Mesendoderm (in vitro differentiated cells): ENCODE results near the gene TRPV5.

Source experiments
- DNase-seq: peaks from one replicate; pipeline ENCODE4 v3.0.0; 2013
- H2AK5ac ChIP-seq: 2 replicates; pipeline ENCODE4 v1.6.1; 2013; ENCODE audit warnings: low read length, inconsistent platforms
- H2BK120ac ChIP-seq: 2 replicates; pipeline ENCODE4 v1.6.1; 2013; ENCODE audit warnings: low read depth, mild to moderate bottlenecking, low read length, moderate library complexity, mixed read lengths
- H2BK15ac ChIP-seq: replicated peaks from 2 replicates; pipeline ENCODE4 v1.6.1; 2013; ENCODE audit warnings: low read depth, mild to moderate bottlenecking, moderate library complexity
- H2BK5ac ChIP-seq: 2 replicates; pipeline ENCODE4 v1.6.1; 2013; ENCODE audit warnings: low read length, inconsistent platforms
- H3K18ac ChIP-seq: 2 replicates; pipeline ENCODE4 v1.6.1; 2013; ENCODE audit warnings: mild to moderate bottlenecking, low read length, mixed read lengths
- H3K23ac ChIP-seq: one replicate; pipeline ENCODE4 v1.6.1; 2013; ENCODE audit warnings: low read length
- H3K27ac ChIP-seq: 2 replicates; pipeline ENCODE4 v1.5.1; 2013; ENCODE audit warnings: low read depth, mild to moderate bottlenecking, inconsistent platforms, low read length, moderate library complexity
- H3K27me3 ChIP-seq: 2 replicates; pipeline ENCODE4 v1.6.1; 2013; ENCODE audit warnings: low read length, control low read depth, mild to moderate bottlenecking, inconsistent platforms; ENCODE audit not compliant: insufficient read depth, poor library complexity
- H3K36me3 ChIP-seq: 2 replicates; pipeline ENCODE4 v1.6.1; 2013; ENCODE audit warnings: low read length, inconsistent platforms; ENCODE audit not compliant: control insufficient read depth, insufficient read depth
- H3K4ac ChIP-seq: one replicate; pipeline ENCODE4 v1.6.1; 2013; ENCODE audit warnings: low read depth, mild to moderate bottlenecking, low read length, moderate library complexity
- H3K4me1 ChIP-seq: 2 replicates; pipeline ENCODE4 v1.6.1; 2013; ENCODE audit warnings: low read depth, low read length, inconsistent platforms; ENCODE audit not compliant: control insufficient read depth
- H3K4me2 ChIP-seq: 2 replicates; pipeline ENCODE4 v1.6.1; 2013; ENCODE audit warnings: low read length
- H3K4me3 ChIP-seq: 2 replicates; pipeline ENCODE4 v1.5.1; 2013; ENCODE audit warnings: mild to moderate bottlenecking, low read length
- H3K56ac ChIP-seq: one replicate; pipeline ENCODE4 v1.6.1; 2013; ENCODE audit warnings: low read length
- H3K79me1 ChIP-seq: 2 replicates; pipeline ENCODE4 v1.6.1; 2013; ENCODE audit warnings: low read length, inconsistent platforms
- H3K79me2 ChIP-seq: 2 replicates; pipeline ENCODE4 v1.6.1; 2013; ENCODE audit warnings: mild to moderate bottlenecking, low read length; ENCODE audit not compliant: control insufficient read depth, insufficient read depth
- H3K9ac ChIP-seq: 2 replicates; pipeline ENCODE4 v1.6.1; 2013; ENCODE audit warnings: low read length, inconsistent platforms
- H4K5ac ChIP-seq: one replicate; pipeline ENCODE4 v1.6.1; 2013; ENCODE audit warnings: low read length
- H4K8ac ChIP-seq: one replicate; pipeline ENCODE4 v1.6.1; 2013; ENCODE audit warnings: low read depth, mild to moderate bottlenecking, control low read depth, low read length, moderate library complexity
- WGBS: extraction: QIAGEN DNeasy Blood & Tissue Kit; methylation state at CpG from one replicate; pipeline ENCODE4 v1.1.7; 2013; ENCODE audit warnings: low lambda C conversion rate, missing lambda C conversion rate; ENCODE audit not compliant: insufficient coverage; ENCODE audit errors: extremely low coverage; 5-methylcytosine and 5-hydroxymethylcytosine counted together

Gene TRPV5

DNA sequence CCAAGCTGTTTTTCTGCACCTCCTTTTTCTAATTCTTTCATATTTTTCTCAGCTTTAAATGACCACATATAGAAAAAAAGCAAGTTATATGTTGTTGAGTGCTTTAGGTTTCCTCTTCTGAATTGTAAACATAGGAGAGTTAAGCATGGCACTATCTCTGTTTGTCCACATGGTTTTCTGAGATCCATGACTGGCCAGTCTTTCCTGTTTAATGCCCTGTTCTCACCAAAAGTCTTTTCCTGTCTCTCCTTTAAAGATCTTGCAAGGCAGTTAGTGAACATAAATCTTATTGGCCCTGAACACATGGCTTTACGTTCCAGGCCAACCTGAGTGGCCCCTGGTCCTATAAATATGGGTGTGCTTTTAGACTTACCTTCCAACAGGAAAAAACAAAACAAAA, 19.4 kb downstream of the TRPV5 start:
- Histone ChIP-seq H3K27ac (no peak overlapping the region), H3K9ac (no peak overlapping the region), H3K18ac (no peak overlapping the region), H3K4me3 (no peak overlapping the region), H2BK15ac (no peak overlapping the region), H3K36me3 (no peaks in the 10 kb centered on the region), H2BK120ac (no peak overlapping the region), H3K56ac (no peak overlapping the region), H4K5ac (no peak overlapping the region), H4K8ac (no peak overlapping the region), H3K27me3 (no peaks in the 10 kb centered on the region), H2AK5ac (no peak overlapping the region), H3K79me1 (no peaks in the 10 kb centered on the region), H3K4me1 (no peaks in the 10 kb centered on the region), H3K79me2 (no peaks in the 10 kb centered on the region), H3K4ac (no peak overlapping the region), H2BK5ac (no peak overlapping the region), H3K23ac (no peak overlapping the region), H3K4me2 (no peak overlapping the region)
- DNase-seq: no peak
- WGBS: no CpG with 5 or more reads among the region's 1 CpG

DNA sequence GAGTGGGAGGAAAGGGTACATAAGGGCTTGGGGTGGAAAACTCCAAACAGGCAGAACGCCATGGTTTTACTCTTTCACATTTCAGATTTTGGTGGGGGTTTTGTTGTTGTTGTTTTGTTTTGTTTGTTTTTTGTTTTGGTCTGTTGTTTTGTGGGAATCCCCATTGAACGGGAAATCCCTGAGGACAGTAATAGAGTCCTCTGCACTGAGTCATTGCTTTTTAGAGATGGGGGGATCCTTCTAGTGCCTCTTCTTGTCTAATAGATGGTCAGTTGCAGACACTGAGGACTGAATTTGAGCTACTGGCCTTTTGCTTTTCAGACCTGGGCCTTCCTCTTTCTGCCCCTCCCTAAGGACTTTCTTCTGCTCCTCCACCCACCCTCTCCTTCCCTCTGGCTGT, 20.0 kb downstream of the TRPV5 start:
- H3K27ac ChIP-seq: no peak overlapping the region

DNA sequence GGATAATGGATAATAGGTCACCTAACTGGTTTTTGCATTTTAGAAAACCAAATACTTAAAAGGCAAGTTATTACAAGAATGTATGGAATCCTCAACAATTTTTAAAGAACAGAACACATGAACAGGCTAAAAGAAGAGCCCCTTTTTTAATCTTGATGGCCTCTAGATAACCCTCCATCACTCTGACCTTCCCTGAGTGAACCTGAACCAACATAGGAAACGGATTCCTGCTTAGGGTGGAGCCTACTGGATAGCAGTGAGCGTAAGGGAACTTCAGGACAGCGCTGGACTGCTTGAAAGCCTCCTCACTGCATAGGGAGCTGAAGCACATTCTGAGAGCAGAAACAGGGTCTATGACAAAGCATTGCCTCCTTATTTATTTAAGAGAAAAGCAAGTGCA, 20.5 kb downstream of the TRPV5 start:
- no peak overlapping the region for H2BK120ac ChIP-seq
- no peak overlapping the region for H3K18ac ChIP-seq
- H3K4ac ChIP-seq: no peak overlapping the region
- no peak overlapping the region for H4K8ac ChIP-seq
- no peaks in the 10 kb centered on the region for H3K79me2 ChIP-seq
- H3K27ac ChIP-seq: no peak overlapping the region
- no peak overlapping the region for H2BK15ac ChIP-seq
- H4K5ac ChIP-seq: no peak overlapping the region
- no peaks in the 10 kb centered on the region for H3K79me1 ChIP-seq
- no peak overlapping the region for H3K23ac ChIP-seq
- H3K4me3 ChIP-seq: no peak overlapping the region
- H3K56ac ChIP-seq: no peak overlapping the region
- no peak overlapping the region for H3K4me2 ChIP-seq
- H3K36me3 ChIP-seq: no peaks in the 10 kb centered on the region
- no peak overlapping the region for H2AK5ac ChIP-seq
- no peak overlapping the region for H2BK5ac ChIP-seq
- no peak for DNase-seq
- no peak overlapping the region for H3K9ac ChIP-seq
- no peaks in the 10 kb centered on the region for H3K27me3 ChIP-seq
- no peaks in the 10 kb centered on the region for H3K4me1 ChIP-seq
- no CpG with 5 or more reads among the region's 3 CpGs for WGBS

More for the DNA sequence above, 20.0 kb downstream of the TRPV5 start:
- Histone ChIP-seq H3K4me3 (no peak overlapping the region), H4K5ac (no peak overlapping the region), H3K9ac (no peak overlapping the region), H3K4me2 (no peak overlapping the region), H3K23ac (no peak overlapping the region), H3K79me2 (no peaks in the 10 kb centered on the region), H3K4ac (no peak overlapping the region), H3K4me1 (no peaks in the 10 kb centered on the region), H2BK15ac (no peak overlapping the region), H3K56ac (no peak overlapping the region), H3K36me3 (no peaks in the 10 kb centered on the region), H2BK5ac (no peak overlapping the region), H2AK5ac (no peak overlapping the region), H3K79me1 (no peaks in the 10 kb centered on the region), H2BK120ac (no peak overlapping the region), H3K27me3 (no peaks in the 10 kb centered on the region), H3K18ac (no peak overlapping the region), H4K8ac (no peak overlapping the region)
- DNase-seq: no peak
- no CpG with 5 or more reads among the region's 2 CpGs for WGBS

DNA sequence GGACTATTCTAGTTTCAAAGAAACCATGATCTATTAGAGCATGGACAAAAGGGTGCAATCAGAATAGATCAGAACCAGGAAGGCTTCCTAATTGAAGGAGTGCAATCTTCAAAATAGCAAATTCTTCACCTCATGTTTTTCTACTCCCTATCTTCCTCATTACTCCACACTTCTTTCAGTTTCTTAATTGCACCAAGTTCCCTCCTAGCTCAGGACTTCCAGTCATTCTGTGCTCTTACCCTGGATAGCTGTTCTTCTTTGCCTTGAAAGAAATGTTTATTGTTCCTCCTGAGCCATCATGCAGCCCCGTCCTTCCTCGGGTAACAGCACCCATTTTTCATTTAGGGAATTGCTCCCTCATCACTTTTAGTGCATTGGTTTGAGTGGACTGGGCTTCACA, 23.1 kb downstream of the TRPV5 start:
- Histone ChIP-seq H2BK5ac (no peak overlapping the region), H3K56ac (no peak overlapping the region), H3K36me3 (no peaks in the 10 kb centered on the region), H3K9ac (no peak overlapping the region), H2BK120ac (no peak overlapping the region), H3K4me2 (no peak overlapping the region), H3K4me3 (no peak overlapping the region), H3K4ac (no peak overlapping the region), H3K79me1 (no peaks in the 10 kb centered on the region), H4K5ac (no peak overlapping the region), H2BK15ac (no peak overlapping the region), H2AK5ac (no peak overlapping the region), H3K79me2 (no peaks in the 10 kb centered on the region), H3K18ac (no peak overlapping the region), H3K4me1 (no peaks in the 10 kb centered on the region), H3K23ac (no peak overlapping the region), H3K27ac (no peak overlapping the region), H3K27me3 (no peaks in the 10 kb centered on the region), H4K8ac (no peak overlapping the region)
- WGBS: no CpG with 5 or more reads among the region's 2 CpGs
- no peak for DNase-seq

DNA sequence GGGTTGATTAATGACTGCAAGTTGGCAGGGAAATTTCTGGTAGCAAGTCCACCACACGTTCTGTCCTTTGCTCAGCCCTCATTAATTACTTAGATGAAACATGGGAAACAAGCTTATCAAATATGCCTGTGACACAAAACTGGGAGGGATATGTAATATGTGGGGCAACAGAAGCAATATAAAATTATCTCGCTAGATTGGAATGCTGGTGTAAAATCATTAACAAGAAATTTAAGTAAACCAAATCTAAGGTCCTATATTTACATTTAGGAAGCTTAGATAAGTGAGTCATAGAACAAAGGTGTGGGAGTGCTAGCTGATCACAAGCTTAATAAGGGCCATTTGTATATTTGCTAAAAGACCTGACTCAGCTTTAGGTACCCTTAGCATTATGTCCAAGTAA, 23.5 kb downstream of the TRPV5 start:
- Histone ChIP-seq H3K9ac (no peak overlapping the region), H3K23ac (no peak overlapping the region), H3K56ac (no peak overlapping the region), H3K4me1 (no peaks in the 10 kb centered on the region), H3K27me3 (no peaks in the 10 kb centered on the region), H2BK120ac (no peak overlapping the region), H3K4ac (no peak overlapping the region), H2BK15ac (no peak overlapping the region), H4K8ac (no peak overlapping the region), H3K18ac (no peak overlapping the region), H3K79me2 (no peaks in the 10 kb centered on the region), H2AK5ac (no peak overlapping the region), H3K4me3 (no peak overlapping the region), H2BK5ac (no peak overlapping the region), H3K27ac (no peak overlapping the region), H3K79me1 (no peaks in the 10 kb centered on the region), H3K36me3 (no peaks in the 10 kb centered on the region), H4K5ac (no peak overlapping the region), H3K4me2 (no peak overlapping the region)
- no peak for DNase-seq
- no CpG with 5 or more reads among the region's 2 CpGs for WGBS
